K562 (cell line): ENCODE measurements around the gene CCDC9B. TPM values are rescaled to one million over a fixed set of nuclear protein-coding genes. Genes with fewer than 3 reads are reported as not detected.
A peak's percentile ranks its signal among the peaks of the same experiment; 100 is the strongest.

Experiments
- ARID2 ChIP-seq: fragments of 450-650 bp; IDR thresholded peaks from 2 replicates; pipeline ENCODE4 v1.6.1; 2017; ENCODE audit warnings: antibody characterized with exemption, mild to moderate bottlenecking
- ATF1 ChIP-seq, 2 experiments: fragments of 450-650 bp in 1 of 2; IDR thresholded peaks; 2 replicates each; pipeline ENCODE4 v1.6.1; 2016; ENCODE audit warnings: missing compliant biosample characterization in 1 of 2, missing genetic modification characterization in 1 of 2
- CGGBP1 ChIP-seq: fragments of 250-450 bp; sonication (Bioruptor Pico); IDR thresholded peaks from 2 replicates; pipeline ENCODE4 v1.9.0; 2021; ENCODE audit warnings: mild to moderate bottlenecking
- CSDE1 ChIP-seq, 2 experiments: fragments of 450-650 bp; IDR thresholded peaks; 2 replicates each; pipeline ENCODE4 v1.6.1; 2016; ENCODE audit warnings: mild to moderate bottlenecking in 1 of 2
- E2F4 ChIP-seq: sonication (generic); formaldehyde crosslinking; IDR thresholded peaks from 2 replicates; pipeline ENCODE4 v1.8.0; 2022; ENCODE audit warnings: mild to moderate bottlenecking, low read depth, missing genetic modification reagents
- ETS1 ChIP-seq: conservative IDR thresholded peaks from 2 replicates; pipeline ENCODE4 v1.6.1; 2011; ENCODE audit warnings: low read depth, mild to moderate bottlenecking, low read length; ENCODE audit not compliant: control insufficient read depth
- KAT7 ChIP-seq: sonication (generic); formaldehyde crosslinking; IDR thresholded peaks from 2 replicates; pipeline ENCODE4 v1.8.0; 2022; ENCODE audit warnings: missing genetic modification reagents, mild to moderate bottlenecking, borderline replicate concordance
- MAZ ChIP-seq, 2 experiments: fragments of 450-650 bp in 1 of 2; sonication (generic) in 1 of 2; formaldehyde crosslinking; IDR thresholded peaks in 1 of 2; conservative IDR thresholded peaks in 1 of 2; 2 replicates each; pipeline versions ENCODE4 v1.4.0 to v1.5.0; 2020; ENCODE audit warnings: mild to moderate bottlenecking in 1 of 2, missing genetic modification reagents in 1 of 2
- MTA2 ChIP-seq: fragments of 450-650 bp; IDR thresholded peaks from 2 replicates; pipeline ENCODE4 v1.6.1; 2016; ENCODE audit warnings: low read depth
- RUNX1 ChIP-seq: sonication (generic); IDR thresholded peaks from 2 replicates; pipeline ENCODE4 v1.6.1; 2016; ENCODE audit warnings: antibody characterized with exemption, low read depth
- SMARCE1 ChIP-seq: fragments of 450-650 bp; IDR thresholded peaks from 2 replicates; pipeline ENCODE4 v1.7.1; 2016; ENCODE audit warnings: mild to moderate bottlenecking
- SP1 ChIP-seq: sonication (generic); formaldehyde crosslinking; IDR thresholded peaks from 2 replicates; pipeline ENCODE4 v1.8.1; 2022; ENCODE audit warnings: mild to moderate bottlenecking, missing genetic modification reagents
- TCF15 ChIP-seq: fragments of 250-450 bp; sonication (Bioruptor Pico); IDR thresholded peaks from 2 replicates; pipeline ENCODE4 v1.8.0; 2022; ENCODE audit warnings: moderate library complexity, mild to moderate bottlenecking, inconsistent platforms
- ZFX ChIP-seq: sonication (generic); formaldehyde crosslinking; IDR thresholded peaks from 2 replicates; pipeline ENCODE4 v1.8.0; 2022; ENCODE audit warnings: mild to moderate bottlenecking, missing genetic modification reagents, moderate library complexity
- ZHX1 ChIP-seq: fragments of 150-350 bp; conservative IDR thresholded peaks from 2 replicates; pipeline ENCODE4 v1.6.1; 2014; ENCODE audit warnings: low read length
- ZNF277 ChIP-seq: fragments of 250-450 bp; sonication (Bioruptor Pico); IDR thresholded peaks from 2 replicates; pipeline ENCODE4 v1.8.0; 2022; ENCODE audit warnings: inconsistent platforms, mild to moderate bottlenecking, moderate library complexity, borderline replicate concordance
- ZNF511 ChIP-seq: sonication (generic); formaldehyde crosslinking; IDR thresholded peaks from 2 replicates; pipeline ENCODE4 v1.8.0; 2022; ENCODE audit warnings: mild to moderate bottlenecking, missing genetic modification reagents
- ZNF551 ChIP-seq: fragments of 250-450 bp; sonication (Bioruptor Pico); IDR thresholded peaks from 2 replicates; pipeline ENCODE4 v1.5.0; 2021; ENCODE audit warnings: mild to moderate bottlenecking, moderate library complexity
- ZNF57 ChIP-seq: fragments of 450-650 bp; formaldehyde crosslinking; IDR thresholded peaks from 2 replicates; pipeline ENCODE4 v1.4.0; 2020; ENCODE audit warnings: mild to moderate bottlenecking, moderate library complexity
- polyA plus RNA-seq, 8 experiments: library from polyadenylated mRNA; depleted of rRNA in 4 of 8; stranded (reverse) in 5 of 8; unstranded in 3 of 8; fragments of >200 nt; fragmentation: Nextera tagmentation in 2 of 8; fragmentation: Illumina TruSeq in 1 of 8; extraction: Ambion mirVana in 2 of 8; extraction: Trizol in 1 of 8; gene quantifications; 2 replicates each; pipeline versions ENCODE4 v1.2.1 to v1.2.3, GENCODE V29; 2011 to 2014; ENCODE audit warnings: inconsistent platforms in 1 of 8, missing spikeins in 1 of 8
- total RNA-seq, 7 experiments: library from RNA; depleted of rRNA in 6 of 7; stranded (reverse); fragments of >200 nt in 6 of 7; fragmentation: Illumina TruSeq in 2 of 7; extraction: Trizol in 2 of 7; gene quantifications; 2 replicates each; pipeline versions ENCODE4 v1.2.1 to v1.2.3, GENCODE V29; 2011 to 2021; ENCODE audit warnings: low replicate concordance in 1 of 7

Gene CCDC9B
- total and polyA plus RNA-seq, 9 of the 15 experiments (the other 6 are each of a cell fraction or from before 2014, with no cell fraction given) = 0.01 to 0.47 (median 0.15) TPM; not detected in 1

- TF ChIP-seq ZHX1 (no peak), ATF1 (CRISPR knock-in tag; IDR thresholded peaks at IDR 0.05) (no peak), ATF1 (tag; IDR thresholded peaks at IDR 0.05) (no peak), ETS1 (no peak), E2F4 (CRISPR knock-in tag) (no peak), CSDE1 (IDR thresholded peaks at IDR 0.05) (no peak), SMARCE1 (no peak), KAT7 (no peak), ZNF551 (CRISPR knock-in tag) (no peak), ARID2 (no peak), TCF15 (CRISPR knock-in tag) (no peak), MAZ (CRISPR knock-in tag; conservative IDR thresholded peaks at IDR 0.05 in 1 of 2, IDR thresholded peaks at IDR 0.05 in 1 of 2) (no peak), ZNF57 (CRISPR knock-in tag) (0 out of 2 replicates have a peak, but pooled peaks have one; percentile 60), SP1 (CRISPR knock-in tag) (peak; percentile 45; the same call in 1 of the 2 replicates), ZNF277 (no peak), CGGBP1 (CRISPR knock-in tag) (no peak), ZNF511 (no peak), MTA2 (no peak), ZFX (CRISPR knock-in tag) (peak; percentile 80), RUNX1 (no peak)
Measured at GRCh38 chr15:40333922-40334492, 6.7 kb downstream of the CCDC9B start (continued).
